B cell (primary cell): Measurements from ENCODE around the gene PIK3AP1. TPM values are rescaled to one million over a fixed set of nuclear protein-coding genes. Genes with fewer than 3 reads are reported as not detected.

Experiments
- ATAC-seq: fragments of 200-7000 bp; cut with Tn5 transposase; one replicate; pipeline ENCODE4 v1.10.0; 2021; ENCODE audit warnings: low read depth, mild to moderate bottlenecking, moderate number of reproducible peaks, moderate library complexity
- CTCF ChIA-PET: fragments of 350-600 bp; sonication (Branson Sonifier 250); formaldehyde crosslinking; loops from one replicate; lab custom pipeline; 2021; ENCODE audit warnings: antibody characterized with exemption, inconsistent platforms; lab: Charles Lee
- POLR2A ChIA-PET: fragments of 350-600 bp; sonication (Branson Sonifier 250); formaldehyde crosslinking; loops from one replicate; lab custom pipeline; 2021; ENCODE audit warnings: antibody characterized with exemption; lab: Charles Lee
- DNase-seq: peaks from one replicate; pipeline ENCODE4 v3.0.0; 2013
- H2AFZ ChIP-seq: 2 replicates; pipeline ENCODE4 v1.6.1; 2012; ENCODE audit warnings: mild to moderate bottlenecking, low read depth, low read length; ENCODE audit not compliant: insufficient read depth, poor library complexity, severe bottlenecking
- H3K27ac ChIP-seq, 2 donors: 1 replicate in 1 of 2; 2 replicates in 1 of 2; pipeline ENCODE4 v1.5.1; 2012 to 2013; ENCODE audit warnings: low read length in 2 of 2, mild to moderate bottlenecking in 2 of 2, moderate library complexity in 1 of 2
- H3K27me3 ChIP-seq, 4 experiments: fragments of 200-600 bp in 1 of 4; sonication (generic) in 1 of 4; replicated peaks in 1 of 4; 1 replicate in 2 of 4; 2 replicates in 2 of 4; pipeline versions ENCODE4 v1.6.1 to v1.7.0; 2013 to 2016; ENCODE audit warnings: low read length in 3 of 4, mild to moderate bottlenecking in 2 of 4, mixed read lengths in 1 of 4, moderate library complexity in 1 of 4; ENCODE audit not compliant: insufficient read depth in 4 of 4, control insufficient read depth in 3 of 4; ENCODE audit errors: control extremely low read depth in 1 of 4
- H3K36me3 ChIP-seq, 2 experiments: replicated peaks in 1 of 2; 1 replicate in 1 of 2; 2 replicates in 1 of 2; pipeline versions ENCODE4 v1.6.1 to v1.7.1; 2013; ENCODE audit warnings: low read length in 1 of 2; ENCODE audit not compliant: insufficient read depth in 2 of 2, control insufficient read depth in 1 of 2; ENCODE audit errors: control extremely low read depth in 1 of 2, extremely low read depth in 1 of 2
- H3K4me1 ChIP-seq, 2 donors: fragments of 200-600 bp in 1 of 2; sonication (generic) in 1 of 2; 1 replicate in 1 of 2; 2 replicates in 1 of 2; pipeline versions ENCODE4 v1.5.1 to v1.6.1; 2013 to 2017; ENCODE audit warnings: low read length in 2 of 2; ENCODE audit not compliant: control insufficient read depth in 2 of 2, insufficient read depth in 2 of 2
- H3K4me2 ChIP-seq: replicated peaks from 2 replicates; pipeline ENCODE3; 2012; ENCODE audit warnings: mild to moderate bottlenecking, low read depth, low read length; ENCODE audit not compliant: poor library complexity, severe bottlenecking
- H3K4me3 ChIP-seq, 5 experiments: fragments of 200-600 bp in 1 of 5; sonication (generic) in 1 of 5; 1 replicate in 3 of 5; 2 replicates in 2 of 5; pipeline versions ENCODE4 v1.5.1 to v1.7.0; 2011 to 2016; ENCODE audit warnings: low read length in 4 of 5, mild to moderate bottlenecking in 4 of 5, low read depth in 2 of 5, control low read depth in 1 of 5, moderate library complexity in 1 of 5; ENCODE audit not compliant: insufficient read depth in 1 of 5; ENCODE audit errors: control extremely low read depth in 1 of 5, extremely low read depth in 1 of 5
- H3K79me2 ChIP-seq: fragments of 200-600 bp; sonication (generic); one replicate; pipeline ENCODE4 v1.6.0; 2016; ENCODE audit warnings: low read length; ENCODE audit not compliant: control insufficient read depth, insufficient read depth
- H3K9ac ChIP-seq: fragments of 200-600 bp; sonication (generic); 2 replicates; pipeline ENCODE4 v1.6.1; 2017; ENCODE audit warnings: mild to moderate bottlenecking, low read length, moderate library complexity
- H3K9me3 ChIP-seq, 3 donors: one replicate each; pipeline versions ENCODE4 v1.6.1 to v1.7.1; 2013; ENCODE audit warnings: low read length in 2 of 3; ENCODE audit not compliant: control insufficient read depth in 2 of 3, insufficient read depth in 1 of 3; ENCODE audit errors: control extremely low read depth in 1 of 3
- H4K20me1 ChIP-seq: 2 replicates; pipeline ENCODE4 v1.6.0; 2012; ENCODE audit warnings: mild to moderate bottlenecking, low read length; ENCODE audit not compliant: insufficient read depth, control insufficient read depth, poor library complexity, severe bottlenecking
- H3K27ac Mint-ChIP-seq: one replicate; pipeline ENCODE4 v1.8.0; 2021; ENCODE audit warnings: mixed read lengths
- H3K27me3 Mint-ChIP-seq: one replicate; pipeline ENCODE4 v1.8.0; 2021; ENCODE audit warnings: mixed read lengths
- H3K4me1 Mint-ChIP-seq: one replicate; pipeline ENCODE4 v1.8.0; 2021; ENCODE audit warnings: mixed read lengths
- H3K4me3 Mint-ChIP-seq: one replicate; pipeline ENCODE4 v1.8.0; 2021; ENCODE audit warnings: mixed read lengths
- H3K9me3 Mint-ChIP-seq: one replicate; pipeline ENCODE4 v1.8.0; 2022; ENCODE audit warnings: mixed read lengths; ENCODE audit not compliant: insufficient read depth
- EZH2 ChIP-seq: IDR thresholded peaks from 2 replicates; pipeline ENCODE4 v1.6.1; 2012; ENCODE audit warnings: borderline replicate concordance, low read depth, mild to moderate bottlenecking, moderate library complexity, low read length; ENCODE audit not compliant: insufficient read depth, poor library complexity, severe bottlenecking
- whole genome bisulfite sequencing: methylation state at CpG from one replicate; pipeline ENCODE4 v1.1.5; 2013; ENCODE audit warnings: missing lambda C conversion rate; ENCODE audit not compliant: insufficient coverage; 5-methylcytosine and 5-hydroxymethylcytosine counted together
- intact Hi-C: fragments of 100-400 bp; cut with micrococcal nuclease; formaldehyde crosslinking; loops from one replicate; pipeline ENCODE4 v1.10.0; 2022
- polyA plus RNA-seq: library from polyadenylated mRNA; depleted of rRNA; stranded (reverse); fragments of >200 nt; gene quantifications from 2 replicates; pipeline ENCODE4 v1.2.3, GENCODE V29; 2012
- total RNA-seq, 2 donors: library from RNA; stranded (reverse); fragments of 120-200 nt in 1 of 2; gene quantifications; 1 replicate in 1 of 2; 2 replicates in 1 of 2; pipeline versions ENCODE4 v1.2.3 to v1.2.4, GENCODE V29; 2013 to 2022
- TF ChIP-seq, protein P1 (sequence below): fragments of 200-600 bp; IDR thresholded peaks from one replicate; pipeline ENCODE4 v1.8.0; 2022; ENCODE audit warnings: antibody characterized with exemption, mild to moderate bottlenecking

The PIK3AP1 gene
- total and polyA plus RNA-seq, 2 donors (not counting 1 experiment from before 2014, with no cell fraction given): 125 to 130 TPM

GRCh38 chr10:96651998-96652431 is 68.3 kb downstream of the PIK3AP1 start:
- Mint-ChIP-seq H3K4me3 (peak overlapping the region; percentile 44), H3K4me1 (peaks cover 79% of the 10 kb centered on the region), H3K27ac (peak overlapping the region; percentile 86), H3K27me3 (no peaks in the 10 kb centered on the region), H3K9me3 (no peaks in the 10 kb centered on the region)
- Histone ChIP-seq H2AFZ (no peak overlapping the region), H3K27me3 (no peaks in the 10 kb centered on the region), H3K27ac (peak overlapping the region; percentile 54 to 72), H4K20me1 (peaks cover 57% of the 10 kb centered on the region), H3K9ac (no peak overlapping the region), H3K4me2 (peak overlapping the region; percentile 46), H3K36me3 (peaks cover 5 to 91% of the 10 kb centered on the region in 2 experiments), H3K4me3 (peak overlapping the region in 1 of 5 experiments; percentile 24), H3K9me3 (peaks cover 0 to 3% (median 0%) of the 10 kb centered on the region in 3 donors), H3K79me2 (peaks cover 99% of the 10 kb centered on the region), H3K4me1 (peaks cover 49 to 72% of the 10 kb centered on the region in 2 donors)
- TF ChIP-seq EZH2: no peak
- TF ChIP-seq, protein P1, sequence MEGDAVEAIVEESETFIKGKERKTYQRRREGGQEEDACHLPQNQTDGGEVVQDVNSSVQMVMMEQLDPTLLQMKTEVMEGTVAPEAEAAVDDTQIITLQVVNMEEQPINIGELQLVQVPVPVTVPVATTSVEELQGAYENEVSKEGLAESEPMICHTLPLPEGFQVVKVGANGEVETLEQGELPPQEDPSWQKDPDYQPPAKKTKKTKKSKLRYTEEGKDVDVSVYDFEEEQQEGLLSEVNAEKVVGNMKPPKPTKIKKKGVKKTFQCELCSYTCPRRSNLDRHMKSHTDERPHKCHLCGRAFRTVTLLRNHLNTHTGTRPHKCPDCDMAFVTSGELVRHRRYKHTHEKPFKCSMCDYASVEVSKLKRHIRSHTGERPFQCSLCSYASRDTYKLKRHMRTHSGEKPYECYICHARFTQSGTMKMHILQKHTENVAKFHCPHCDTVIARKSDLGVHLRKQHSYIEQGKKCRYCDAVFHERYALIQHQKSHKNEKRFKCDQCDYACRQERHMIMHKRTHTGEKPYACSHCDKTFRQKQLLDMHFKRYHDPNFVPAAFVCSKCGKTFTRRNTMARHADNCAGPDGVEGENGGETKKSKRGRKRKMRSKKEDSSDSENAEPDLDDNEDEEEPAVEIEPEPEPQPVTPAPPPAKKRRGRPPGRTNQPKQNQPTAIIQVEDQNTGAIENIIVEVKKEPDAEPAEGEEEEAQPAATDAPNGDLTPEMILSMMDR: no peak
- no CpG with 5 or more reads among the region's 8 CpGs for WGBS
- ChIA-PET CTCF (interaction anchor here (0.7 to 3.7 kb wide), 16 partner anchors 9 to 259 kb away, joined by 3 to 16 read pairs (median 6); partner anchors contain the start of gene PIK3AP1), POLR2A (interaction anchor here (0.7 to 1.9 kb wide), 6 partner anchors 12 to 69 kb away, joined by 3 to 5 read pairs (median 4); partner anchors contain the start of gene PIK3AP1)
- peak; percentile 86 for DNase-seq
- intact Hi-C loops: loop anchor here (1.0 kb wide), 4 partner anchors 14 to 68 kb away; partner anchors contain the start of gene PIK3AP1
- peak; percentile 82 for ATAC-seq

GRCh38 chr10:96650958-96651357 is 69.4 kb downstream of the PIK3AP1 start:
- TF ChIP-seq, protein P1: no peak
- no peak for TF ChIP-seq EZH2
- peak overlapping the region; percentile 86 for H3K27ac Mint-ChIP-seq

More at GRCh38 chr10:96650958-96651357, 69.4 kb downstream of the PIK3AP1 start:
- Histone ChIP-seq H3K27me3 (no peaks in the 10 kb centered on the region), H3K9ac (no peak overlapping the region), H3K27ac (peak overlapping the region; percentile 24 to 54), H4K20me1 (peaks cover 47% of the 10 kb centered on the region), H3K4me3 (no peak overlapping the region), H3K79me2 (peaks cover 98% of the 10 kb centered on the region), H3K4me2 (peak overlapping the region; percentile 46), H3K36me3 (peaks cover 5 to 91% of the 10 kb centered on the region in 2 experiments), H3K9me3 (peaks cover 0 to 3% (median 0%) of the 10 kb centered on the region in 3 donors), H3K4me1 (peaks cover 52 to 72% of the 10 kb centered on the region in 2 donors), H2AFZ (no peak overlapping the region)
- ATAC-seq (no peak), DNase-seq (no peak)
- no peaks in the 10 kb centered on the region for H3K27me3 Mint-ChIP-seq
- peaks cover 78% of the 10 kb centered on the region for H3K4me1 Mint-ChIP-seq
- WGBS: no CpG with 5 or more reads among the region's 7 CpGs
- H3K9me3 Mint-ChIP-seq: no peaks in the 10 kb centered on the region
- ChIA-PET POLR2A (interaction anchor here (0.6 to 1.9 kb wide), 2 partner anchors 10 to 67 kb away, joined by 3 to 5 read pairs; no protein-coding TSS in a partner anchor), CTCF (interaction anchor here (0.8 to 3.7 kb wide), 12 partner anchors 8 to 260 kb away, joined by 3 to 16 read pairs (median 4); partner anchors contain the start of gene PIK3AP1)
- peak overlapping the region; percentile 58 for H3K4me3 Mint-ChIP-seq
- intact Hi-C loops: no loop called here
